GM18870 (cell line): Measurements from ENCODE around the gene TMSB15C.

ENCODE experiments used
- ATAC-seq: cut with Tn5 transposase; IDR thresholded peaks from one replicate; pipeline ENCODE4 v1.9.1; 2021; ENCODE audit warnings: moderate library complexity; ENCODE audit not compliant: unreplicated experiment

The TMSB15C gene

DNA sequence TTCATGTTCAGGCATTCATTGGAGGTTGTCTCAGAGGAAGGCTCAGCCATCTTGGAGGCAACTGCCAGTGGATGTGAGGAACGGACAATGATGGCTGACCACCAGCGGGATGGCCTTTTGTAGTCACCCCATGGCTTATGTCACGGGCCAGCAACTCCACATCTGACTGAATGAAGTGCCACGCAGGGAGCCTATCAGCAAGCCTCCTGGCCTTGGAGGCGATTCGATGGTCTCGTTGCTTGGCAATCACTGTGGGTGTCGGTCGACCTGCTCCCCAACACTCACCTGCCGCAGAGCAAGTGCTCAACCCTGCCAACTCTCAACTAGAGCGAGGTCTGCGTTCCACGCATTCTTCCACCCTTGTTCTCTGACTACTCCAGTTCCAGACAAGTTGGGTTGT, 28.9 kb downstream of the TMSB15C start:
- no peak for ATAC-seq

DNA sequence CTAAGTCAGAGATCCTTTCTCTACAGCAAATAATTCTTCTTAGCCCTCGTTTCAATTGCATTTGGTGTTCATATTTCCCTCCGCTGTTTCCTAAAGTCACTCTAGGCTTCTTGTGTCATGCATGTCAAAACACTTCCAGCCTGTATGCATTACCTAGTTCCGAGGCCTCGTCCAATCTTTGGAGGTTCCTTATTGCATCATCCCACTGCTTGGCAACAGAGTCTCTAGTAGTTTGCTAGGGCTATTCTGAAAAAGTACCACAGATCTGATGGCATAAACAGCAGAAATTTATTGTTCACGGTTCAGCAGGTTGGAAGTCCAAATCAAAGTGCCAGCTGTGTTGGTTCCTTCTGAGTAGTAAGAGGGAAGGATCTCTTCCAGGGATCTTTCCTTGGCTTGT, 30.4 kb downstream of the TMSB15C start:
- no peak for ATAC-seq

DNA sequence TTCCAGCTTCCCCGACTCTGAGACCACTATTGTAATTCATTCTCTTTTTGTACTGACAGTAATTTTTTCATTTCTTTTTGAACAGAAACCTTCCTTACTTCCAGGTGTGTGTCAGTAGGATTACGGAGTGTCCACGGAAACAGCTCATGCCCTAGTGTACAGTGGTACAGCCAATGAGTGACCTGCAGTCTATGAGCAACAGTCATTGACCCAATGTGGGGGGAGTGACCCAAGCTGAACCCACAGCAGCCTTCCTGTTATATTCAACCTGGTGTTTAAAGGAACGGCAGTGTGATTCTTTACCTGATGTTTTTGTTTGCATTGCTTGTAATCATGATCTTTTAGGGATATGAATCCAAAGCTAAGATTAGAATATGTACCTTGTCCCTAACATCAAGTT, 35.0 kb downstream of the TMSB15C start:
- ATAC-seq, result no peak

DNA sequence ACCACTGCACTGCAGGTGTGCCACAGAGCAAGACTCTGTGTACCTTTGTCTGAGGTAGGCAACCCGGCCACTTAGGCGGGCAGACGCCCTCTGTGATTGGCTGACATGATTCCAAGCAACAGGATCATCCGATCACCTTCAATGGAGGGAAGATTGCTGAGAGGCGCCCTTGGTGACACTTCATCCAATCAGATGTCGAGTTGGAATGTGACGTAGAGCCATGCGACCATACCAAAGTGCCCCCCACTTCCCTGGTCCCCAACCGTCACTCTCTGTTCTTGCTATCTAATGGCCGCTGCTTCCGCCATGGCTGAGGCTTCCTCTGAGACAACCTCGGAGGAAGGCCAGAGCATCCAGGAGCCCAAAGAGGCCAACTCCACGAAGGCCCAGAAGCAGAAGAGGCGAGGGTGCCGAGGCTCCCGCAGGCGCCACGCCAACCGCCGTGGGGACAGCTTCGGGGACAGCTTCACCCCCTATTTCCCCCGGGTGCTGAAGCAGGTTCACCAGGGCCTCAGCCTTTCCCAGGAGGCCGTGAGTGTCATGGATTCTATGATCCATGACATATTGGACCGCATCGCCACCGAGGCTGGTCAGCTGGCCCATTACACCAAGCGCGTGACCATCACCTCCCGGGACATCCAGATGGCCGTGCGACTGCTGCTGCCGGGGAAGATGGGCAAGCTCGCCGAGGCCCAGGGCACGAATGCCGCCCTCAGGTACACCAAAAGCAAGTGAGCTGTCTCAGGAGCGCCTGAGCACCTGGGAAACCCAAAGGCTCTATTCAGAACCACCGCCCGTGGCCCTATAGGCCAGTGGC, 36.1 kb downstream of the TMSB15C start, which contains the start of gene H2BW2:
Gene H2BW2 (plus strand): TSS at position 268 of the 817 bp plus-strand sequence. CDS start 39 bp downstream, at position 307.
- ATAC-seq, result no peak
